DND-41 (cell line): Measurements from ENCODE around the gene PANX2.

Experiments used
- EZH2 ChIP-seq: IDR thresholded peaks from 3 replicates; pipeline ENCODE4 v1.6.1; 2012; ENCODE audit warnings: borderline replicate concordance, low read depth, mild to moderate bottlenecking, moderate library complexity, low read length, inconsistent platforms; ENCODE audit not compliant: severe bottlenecking
- TF ChIP-seq, protein P1 (sequence below): IDR thresholded peaks from 2 replicates; pipeline ENCODE4 v1.5.1; 2012; ENCODE audit warnings: borderline replicate concordance, low read length, moderate library complexity, mild to moderate bottlenecking; ENCODE audit not compliant: poor library complexity, severe bottlenecking; ENCODE audit errors: extremely low read depth

DNA sequence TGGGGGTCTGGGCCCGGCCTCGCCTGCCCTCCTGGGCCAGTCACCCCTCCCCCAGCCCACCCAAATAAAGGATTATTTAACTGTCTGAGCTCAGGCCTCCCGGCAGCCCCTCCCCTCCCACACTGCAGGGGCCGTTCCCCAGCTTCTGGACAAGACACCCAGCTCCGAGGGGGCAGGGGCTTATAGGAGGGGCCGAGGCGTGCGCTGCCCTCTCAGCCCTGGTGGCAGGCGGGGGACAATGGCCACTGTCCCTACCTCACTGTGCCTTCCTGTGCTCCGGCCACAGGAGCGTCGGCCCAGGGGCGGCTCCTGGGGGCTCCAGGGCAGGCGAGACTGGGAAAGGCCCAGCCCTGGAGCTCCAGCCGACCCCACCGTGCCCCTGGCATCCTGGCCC, 28.1 kb downstream of the PANX2 start:
- TF ChIP-seq, protein P1, sequence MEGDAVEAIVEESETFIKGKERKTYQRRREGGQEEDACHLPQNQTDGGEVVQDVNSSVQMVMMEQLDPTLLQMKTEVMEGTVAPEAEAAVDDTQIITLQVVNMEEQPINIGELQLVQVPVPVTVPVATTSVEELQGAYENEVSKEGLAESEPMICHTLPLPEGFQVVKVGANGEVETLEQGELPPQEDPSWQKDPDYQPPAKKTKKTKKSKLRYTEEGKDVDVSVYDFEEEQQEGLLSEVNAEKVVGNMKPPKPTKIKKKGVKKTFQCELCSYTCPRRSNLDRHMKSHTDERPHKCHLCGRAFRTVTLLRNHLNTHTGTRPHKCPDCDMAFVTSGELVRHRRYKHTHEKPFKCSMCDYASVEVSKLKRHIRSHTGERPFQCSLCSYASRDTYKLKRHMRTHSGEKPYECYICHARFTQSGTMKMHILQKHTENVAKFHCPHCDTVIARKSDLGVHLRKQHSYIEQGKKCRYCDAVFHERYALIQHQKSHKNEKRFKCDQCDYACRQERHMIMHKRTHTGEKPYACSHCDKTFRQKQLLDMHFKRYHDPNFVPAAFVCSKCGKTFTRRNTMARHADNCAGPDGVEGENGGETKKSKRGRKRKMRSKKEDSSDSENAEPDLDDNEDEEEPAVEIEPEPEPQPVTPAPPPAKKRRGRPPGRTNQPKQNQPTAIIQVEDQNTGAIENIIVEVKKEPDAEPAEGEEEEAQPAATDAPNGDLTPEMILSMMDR: no peak
- no peak for TF ChIP-seq EZH2
